Measurements from ENCODE around the gene ADCY1.
"Not testable (repeated sequence)": the region's sequence is repeated elsewhere in the genome, so short reads cannot be mapped to it uniquely, and the experiment has no call there.

DNA sequence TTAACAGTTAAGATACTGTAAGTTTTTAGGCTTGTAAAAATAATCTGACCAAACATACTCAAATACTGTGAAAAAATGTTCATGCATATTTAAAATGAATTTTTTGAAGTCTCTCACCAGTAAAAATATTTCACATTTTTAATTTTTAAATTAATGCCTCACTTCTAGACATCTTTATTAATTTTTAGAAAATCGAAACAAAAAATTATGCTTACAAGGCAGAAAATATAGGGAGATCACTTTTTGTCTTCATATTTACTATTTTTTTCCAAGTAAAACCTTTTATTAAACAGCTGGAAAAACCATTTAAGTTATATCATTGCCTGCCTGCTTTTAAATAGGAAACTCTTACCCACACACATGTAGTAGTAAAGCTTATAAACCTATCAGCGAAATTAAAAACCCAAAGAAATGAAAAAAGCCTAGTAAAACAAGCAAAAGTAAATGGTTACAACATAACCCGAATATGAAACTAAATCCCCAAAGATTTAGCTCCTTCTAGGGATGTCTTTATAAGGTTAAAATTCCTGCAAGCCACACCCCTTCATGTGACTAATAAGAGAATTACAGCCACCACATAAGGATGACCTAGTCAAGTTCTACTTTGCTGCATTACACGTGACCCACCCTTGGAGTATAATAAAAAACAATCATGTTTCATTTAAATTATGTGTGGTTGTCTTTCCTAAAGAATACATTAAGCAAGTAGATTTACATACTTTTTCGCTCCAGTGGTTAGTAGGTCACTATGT lies 157.7 kb downstream of the ADCY1 start:
- TF ChIP-seq, protein P1, sequence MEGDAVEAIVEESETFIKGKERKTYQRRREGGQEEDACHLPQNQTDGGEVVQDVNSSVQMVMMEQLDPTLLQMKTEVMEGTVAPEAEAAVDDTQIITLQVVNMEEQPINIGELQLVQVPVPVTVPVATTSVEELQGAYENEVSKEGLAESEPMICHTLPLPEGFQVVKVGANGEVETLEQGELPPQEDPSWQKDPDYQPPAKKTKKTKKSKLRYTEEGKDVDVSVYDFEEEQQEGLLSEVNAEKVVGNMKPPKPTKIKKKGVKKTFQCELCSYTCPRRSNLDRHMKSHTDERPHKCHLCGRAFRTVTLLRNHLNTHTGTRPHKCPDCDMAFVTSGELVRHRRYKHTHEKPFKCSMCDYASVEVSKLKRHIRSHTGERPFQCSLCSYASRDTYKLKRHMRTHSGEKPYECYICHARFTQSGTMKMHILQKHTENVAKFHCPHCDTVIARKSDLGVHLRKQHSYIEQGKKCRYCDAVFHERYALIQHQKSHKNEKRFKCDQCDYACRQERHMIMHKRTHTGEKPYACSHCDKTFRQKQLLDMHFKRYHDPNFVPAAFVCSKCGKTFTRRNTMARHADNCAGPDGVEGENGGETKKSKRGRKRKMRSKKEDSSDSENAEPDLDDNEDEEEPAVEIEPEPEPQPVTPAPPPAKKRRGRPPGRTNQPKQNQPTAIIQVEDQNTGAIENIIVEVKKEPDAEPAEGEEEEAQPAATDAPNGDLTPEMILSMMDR (conservative IDR thresholded peaks at IDR 0.05 in 1 of 2, IDR thresholded peaks at IDR 0.05 in 1 of 2; ENCODE audit: extremely low read depth in 1 of 2, insufficient read depth in 1 of 2, low read depth in 1 of 2, low read length in 2 of 2): not testable (repeated sequence)
- not testable (repeated sequence) for TF ChIP-seq EZH2 (IDR thresholded peaks at IDR 0.05; ENCODE audit: borderline replicate concordance, low read length)
